ENCODE data around the gene CAMP.

Gene CAMP, protein sequence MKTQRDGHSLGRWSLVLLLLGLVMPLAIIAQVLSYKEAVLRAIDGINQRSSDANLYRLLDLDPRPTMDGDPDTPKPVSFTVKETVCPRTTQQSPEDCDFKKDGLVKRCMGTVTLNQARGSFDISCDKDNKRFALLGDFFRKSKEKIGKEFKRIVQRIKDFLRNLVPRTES

DNA sequence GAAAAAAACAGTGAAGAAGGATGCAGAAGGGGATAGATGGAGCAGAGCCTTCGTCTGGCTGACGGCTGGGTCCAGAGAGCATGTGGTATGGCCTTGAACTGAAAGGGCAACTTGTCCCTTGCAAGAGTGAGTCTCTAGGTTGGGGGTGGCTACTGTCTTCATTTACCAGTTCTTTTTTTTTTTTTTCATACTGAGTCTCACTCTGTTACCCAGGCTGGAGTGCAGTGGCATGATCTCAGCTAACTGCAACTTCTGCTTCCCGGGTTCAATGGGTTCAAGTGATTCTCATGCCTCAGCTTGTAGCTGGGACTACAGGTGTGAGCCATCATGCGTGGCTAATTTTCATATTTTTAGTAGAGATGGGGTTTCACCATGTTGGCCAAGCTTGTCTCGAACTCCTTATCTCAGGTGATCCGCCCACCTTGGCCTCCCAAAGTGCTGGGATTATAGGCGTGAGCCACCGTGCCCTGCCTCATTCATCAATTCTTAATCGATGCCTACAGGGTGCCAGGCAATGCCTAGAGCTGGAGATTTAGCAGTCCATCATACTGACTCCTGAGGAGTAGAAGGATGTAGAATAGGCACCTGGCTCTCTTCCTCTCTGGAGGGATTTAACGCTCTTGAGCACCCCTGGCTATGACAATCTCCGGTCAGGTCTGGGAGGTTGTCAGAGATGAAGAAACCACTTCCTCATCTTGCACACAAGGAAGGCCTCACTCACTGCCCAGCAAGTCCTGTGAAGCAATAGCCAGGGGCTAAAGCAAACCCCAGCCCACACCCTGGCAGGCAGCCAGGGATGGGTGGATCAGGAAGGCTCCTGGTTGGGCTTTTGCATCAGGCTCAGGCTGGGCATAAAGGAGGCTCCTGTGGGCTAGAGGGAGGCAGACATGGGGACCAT, at the start of gene CAMP:
CAMP (plus strand) TSS at position 880 of the 898 bp plus-strand sequence; CDS start at position 897, 17 bp downstream.
- no peak for TF ChIP-seq ZNF274 (IDR thresholded peaks at IDR 0.05; ENCODE audit: low read depth, low read length)
- no peak within 1 kb of the TSS for H3K4me3 ChIP-seq (ENCODE audit: low read length)

DNA sequence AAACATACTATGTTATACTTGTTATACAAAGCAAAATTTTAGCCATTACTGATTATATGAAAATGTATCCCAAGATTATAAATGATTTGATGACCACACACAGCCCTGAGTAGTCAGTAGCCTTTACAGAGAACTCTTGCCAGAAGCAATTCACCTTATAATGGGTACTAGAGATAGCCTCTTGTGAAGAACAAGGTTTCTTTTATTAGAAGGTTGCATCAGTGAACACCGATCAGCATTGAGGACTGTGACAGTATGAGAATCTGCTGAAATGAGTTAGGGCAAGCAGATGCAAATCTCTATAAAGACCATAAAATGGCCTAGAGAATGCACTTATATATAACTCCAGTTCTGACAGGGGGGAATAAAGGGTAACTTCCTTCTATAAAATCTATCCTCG, 45.2 kb upstream of the CAMP start:
- H3K4me3 ChIP-seq (ENCODE audit: low read length) = no peak overlapping the region
- TF ChIP-seq ZNF274 (IDR thresholded peaks at IDR 0.05; ENCODE audit: low read depth, low read length) = no peak

DNA sequence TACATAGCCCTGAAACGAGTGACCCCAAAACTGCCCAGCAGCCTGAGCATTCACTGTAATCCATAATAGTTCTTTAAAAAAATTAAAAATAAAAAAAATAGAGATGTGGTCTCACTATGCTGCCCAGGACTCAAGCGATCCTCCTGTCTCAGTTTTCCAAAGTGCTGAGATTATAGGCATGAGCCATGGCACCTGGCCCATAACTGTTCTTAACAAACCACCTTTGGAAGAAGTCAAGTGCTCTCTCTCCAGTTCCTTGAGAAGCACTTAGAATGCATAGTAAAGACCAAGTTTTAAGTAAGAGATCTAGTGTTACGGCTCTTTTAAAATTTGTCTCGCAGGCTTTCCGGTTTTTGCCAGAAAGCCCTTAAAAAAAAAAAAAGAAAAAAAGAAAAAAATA, 43.3 kb upstream of the CAMP start:
- H3K4me3 ChIP-seq (ENCODE audit: low read length) = no peak overlapping the region
- no peak for TF ChIP-seq ZNF274 (IDR thresholded peaks at IDR 0.05; ENCODE audit: low read depth, low read length)

DNA sequence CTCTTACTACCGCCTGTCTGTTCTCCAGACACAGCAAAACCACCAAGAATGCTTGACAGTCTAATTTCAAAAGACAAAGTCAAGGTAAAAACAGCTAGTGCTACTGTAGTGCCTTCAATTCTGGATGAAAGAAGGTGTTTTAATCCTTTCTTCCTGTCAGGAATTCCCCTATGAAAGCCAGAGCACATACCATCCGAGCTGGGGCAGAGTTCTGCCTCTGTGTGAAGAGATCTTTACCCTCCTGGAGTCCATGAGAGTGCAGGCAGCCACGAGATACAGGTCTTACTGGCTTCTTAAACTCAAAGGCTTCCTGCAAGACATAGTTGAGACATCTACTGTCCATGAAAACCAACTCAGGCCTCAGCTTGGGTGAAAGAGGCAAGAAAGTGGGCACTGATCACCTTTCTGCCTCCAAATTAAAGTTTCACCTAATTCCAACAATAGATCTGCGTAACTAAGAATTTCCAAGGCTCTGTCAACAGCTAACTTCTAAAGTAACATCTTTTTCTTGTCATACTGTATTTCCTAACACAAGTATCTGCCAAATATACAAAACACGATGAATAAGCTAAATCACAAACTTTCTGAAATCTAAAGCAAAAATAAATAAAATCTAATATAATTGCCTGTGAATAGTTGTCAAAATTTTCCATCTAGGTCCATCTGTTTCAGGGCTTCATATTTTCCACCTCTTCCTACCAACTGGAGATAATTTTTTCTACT, 42.6 kb upstream of the CAMP start:
- no peak overlapping the region for H3K4me3 ChIP-seq (ENCODE audit: low read length)
- TF ChIP-seq ZNF274 (IDR thresholded peaks at IDR 0.05; ENCODE audit: low read depth, low read length) = no peak

DNA sequence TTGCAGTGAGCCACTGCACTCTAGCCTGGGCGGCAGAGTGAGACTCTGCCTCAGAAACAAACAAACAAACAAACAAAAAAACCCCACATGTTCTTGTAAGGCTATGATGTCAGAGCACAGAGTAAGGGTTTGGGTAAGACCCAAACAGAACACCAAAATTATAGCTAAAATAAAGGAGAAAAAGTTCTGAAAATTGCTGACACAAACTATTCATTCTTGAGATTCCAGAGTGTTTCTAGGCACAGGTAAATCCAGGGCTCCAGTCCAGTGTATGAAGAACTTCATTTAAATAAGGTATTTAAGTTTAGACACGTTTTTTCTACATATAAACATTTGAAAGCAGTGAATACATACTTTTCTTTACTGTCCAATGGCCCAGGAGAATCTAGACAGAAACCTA, 39.0 kb upstream of the CAMP start:
- TF ChIP-seq ZNF274 (IDR thresholded peaks at IDR 0.05; ENCODE audit: low read depth, low read length) = no peak
- no peak overlapping the region for H3K4me3 ChIP-seq (ENCODE audit: low read length)

DNA sequence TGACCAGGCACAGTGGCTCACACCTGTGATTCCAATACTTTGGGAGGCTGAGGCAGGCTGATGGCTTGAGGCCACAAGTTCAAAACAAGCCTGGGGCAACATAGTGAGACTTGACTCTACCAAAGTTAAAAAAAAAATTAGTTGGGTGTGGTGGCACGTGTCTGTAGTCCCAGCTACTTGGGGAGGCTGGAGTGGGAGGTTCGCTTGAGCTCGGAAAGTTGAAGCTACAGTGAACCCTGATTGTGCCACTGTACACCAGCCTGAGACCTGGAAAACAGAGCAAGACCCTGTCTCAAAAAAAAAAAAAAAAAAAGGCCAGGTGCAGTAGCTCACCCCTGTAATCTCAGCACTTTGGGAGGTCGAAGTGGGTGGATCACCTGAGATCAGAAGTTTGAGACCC, 38.2 kb upstream of the CAMP start:
- TF ChIP-seq ZNF274 (IDR thresholded peaks at IDR 0.05; ENCODE audit: low read depth, low read length) = no peak
- H3K4me3 ChIP-seq (ENCODE audit: low read length) = no peak overlapping the region

DNA sequence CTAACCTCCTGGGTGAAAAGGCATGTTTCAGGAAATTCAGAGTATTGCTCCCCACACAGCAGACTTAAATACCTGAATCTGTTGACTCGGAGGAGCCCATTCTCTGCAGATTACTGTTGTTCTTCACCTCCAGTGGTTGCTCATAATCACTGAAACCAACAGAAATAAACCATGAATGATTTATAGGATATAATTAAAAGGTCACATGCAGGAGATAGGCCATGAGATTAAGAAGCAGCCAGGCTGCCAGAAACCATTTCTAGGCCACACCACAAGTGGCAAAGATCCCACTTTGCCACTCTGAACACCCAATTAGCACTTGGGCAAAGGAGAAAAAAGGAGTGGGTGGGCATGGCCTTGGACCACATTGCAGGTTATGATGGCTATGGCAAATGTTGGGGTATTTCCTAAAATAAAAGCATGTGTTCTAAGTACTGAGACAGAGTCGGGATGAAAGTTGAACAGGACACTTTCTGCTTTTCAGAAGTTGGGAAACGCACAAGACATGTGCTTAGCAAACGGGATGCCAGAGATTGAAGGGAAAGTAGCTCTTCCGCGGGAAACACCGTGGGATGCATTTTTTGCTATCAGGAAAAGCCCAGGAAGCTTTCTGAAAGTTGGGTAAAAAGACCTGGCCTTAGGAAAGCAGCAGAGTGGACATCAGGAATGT, 36.5 kb upstream of the CAMP start:
- no peak for TF ChIP-seq ZNF274 (IDR thresholded peaks at IDR 0.05; ENCODE audit: low read depth, low read length)
- peak overlapping the region; percentile 100 for H3K4me3 ChIP-seq (ENCODE audit: low read length)

DNA sequence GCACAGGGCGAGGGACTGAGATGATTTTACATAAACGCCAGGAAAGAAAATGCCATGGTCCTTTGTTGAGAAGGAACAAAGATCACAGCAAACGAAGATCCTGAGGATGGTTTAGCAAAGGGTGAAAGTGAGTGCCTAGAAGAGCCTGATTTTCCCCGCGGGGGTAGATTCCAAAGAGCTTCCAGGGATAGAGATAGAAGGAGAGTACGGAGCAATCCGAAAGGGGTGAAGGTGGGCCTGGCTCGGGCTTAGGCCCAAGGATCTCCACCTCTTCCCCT, 36.1 kb upstream of the CAMP start:
- no peak for TF ChIP-seq ZNF274 (IDR thresholded peaks at IDR 0.05; ENCODE audit: low read depth, low read length)
- H3K4me3 ChIP-seq (ENCODE audit: low read length) = peak overlapping the region; percentile 100

DNA sequence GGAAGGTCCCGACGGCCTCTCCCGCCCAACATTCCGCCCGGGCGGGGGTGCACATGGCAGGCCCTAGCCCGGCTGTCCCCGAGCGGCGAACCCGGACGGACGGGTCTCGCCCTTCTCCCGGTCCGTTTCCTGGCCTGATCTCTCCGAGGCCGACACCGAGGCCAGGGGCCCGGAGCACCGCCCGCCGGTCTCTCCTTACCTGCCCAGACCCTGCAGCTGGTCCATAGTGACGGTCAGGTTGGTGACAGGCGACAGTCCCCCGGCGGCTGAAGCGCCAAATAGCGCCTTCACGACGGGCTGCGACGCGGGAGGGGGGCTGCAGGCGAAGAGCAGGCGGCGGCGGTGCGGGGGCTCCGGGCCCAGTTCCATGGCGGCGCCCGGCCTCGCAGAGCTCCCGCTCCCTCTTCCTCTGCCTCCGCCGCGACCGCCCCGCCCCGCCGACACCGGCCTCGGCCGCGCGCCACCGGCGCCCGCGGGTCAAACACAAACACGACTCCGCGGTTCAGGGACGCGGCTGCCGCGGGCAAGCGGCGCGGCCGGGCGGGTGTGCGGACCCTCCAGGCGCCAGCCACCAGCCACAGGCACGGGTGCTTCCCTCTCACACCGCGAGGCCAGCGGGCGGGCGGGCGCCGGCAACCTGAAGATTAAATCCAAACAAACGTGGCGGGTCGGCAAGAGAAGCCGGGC, 35.6 kb upstream of the CAMP start:
- no peak for TF ChIP-seq ZNF274 (IDR thresholded peaks at IDR 0.05; ENCODE audit: low read depth, low read length)
- H3K4me3 ChIP-seq (ENCODE audit: low read length) = peak overlapping the region; percentile 100

DNA sequence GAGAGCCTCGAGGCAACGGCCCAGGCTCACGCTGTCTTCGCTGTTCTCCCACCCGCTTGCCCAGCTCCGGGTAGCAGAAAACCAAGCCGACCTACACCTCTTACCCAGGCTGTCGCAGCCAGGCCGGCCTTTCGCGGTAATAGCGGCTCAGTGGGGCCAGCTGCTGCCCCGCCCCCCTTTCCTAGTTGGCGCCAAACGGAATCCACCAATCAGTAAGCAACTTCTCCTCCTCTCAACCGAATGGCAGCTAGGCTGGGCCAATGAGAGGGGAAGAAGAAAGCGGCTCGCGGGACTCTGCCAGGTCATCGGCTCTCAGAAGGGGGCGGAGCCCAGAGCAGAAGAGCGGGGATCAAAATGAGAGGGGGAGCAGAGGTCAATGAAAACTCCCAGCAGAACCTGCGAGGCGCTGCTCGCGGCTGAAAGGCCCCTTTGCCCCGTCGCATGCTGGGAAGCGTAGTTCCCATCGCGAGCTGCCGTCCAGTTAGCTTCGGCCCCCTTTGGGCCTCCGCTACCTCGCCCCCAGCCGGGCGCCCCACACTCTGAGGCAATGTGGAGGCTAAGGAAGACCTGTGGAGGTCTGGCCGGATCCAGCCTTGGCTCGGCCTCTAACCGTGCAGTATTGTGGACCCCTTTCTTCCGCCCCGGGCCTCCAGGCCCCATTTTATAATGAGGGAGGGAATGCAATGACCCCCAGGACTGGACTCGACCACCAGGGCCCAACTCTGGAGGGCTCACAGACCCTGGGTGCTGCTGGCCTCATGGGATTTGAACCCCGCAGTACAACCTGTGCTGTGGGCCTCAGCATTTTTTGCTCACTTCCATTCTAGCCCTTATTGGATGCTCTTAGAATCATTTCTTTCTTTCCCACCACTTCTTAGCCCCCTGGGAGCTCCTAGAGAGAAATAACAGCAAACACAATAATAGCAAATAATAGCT, 34.8 kb upstream of the CAMP start, which contains the start of gene CDC25A:
CDC25A (minus strand) TSS at position 152 of the 936 bp plus-strand sequence. CDS start 470 bp downstream, outside the sequence.
- no peak for TF ChIP-seq ZNF274 (IDR thresholded peaks at IDR 0.05; ENCODE audit: low read depth, low read length)
- H3K4me3 ChIP-seq (ENCODE audit: low read length) = peak within 1 kb of the TSS; percentile 100

DNA sequence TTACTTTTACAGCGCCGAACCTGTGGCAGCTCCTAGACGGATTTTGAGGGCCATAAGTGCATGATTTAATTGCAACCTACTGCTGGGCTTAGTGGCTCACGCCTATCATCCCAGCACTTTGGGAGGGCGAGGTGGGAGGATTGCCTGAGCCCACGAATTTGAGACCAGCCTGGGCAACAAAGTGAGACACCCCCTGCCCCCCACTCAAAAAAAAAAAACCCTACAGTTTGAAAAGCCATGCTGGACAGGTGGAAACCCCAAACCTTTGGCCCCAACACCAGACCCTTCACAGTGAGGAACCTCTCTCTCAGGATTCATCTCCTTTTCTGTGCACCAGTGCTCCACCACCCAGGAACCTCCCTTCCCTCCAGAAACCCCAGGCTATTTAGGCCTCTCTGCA, 34.0 kb upstream of the CAMP start:
- no peak overlapping the region for H3K4me3 ChIP-seq (ENCODE audit: low read length)
- no peak for TF ChIP-seq ZNF274 (IDR thresholded peaks at IDR 0.05; ENCODE audit: low read depth, low read length)

DNA sequence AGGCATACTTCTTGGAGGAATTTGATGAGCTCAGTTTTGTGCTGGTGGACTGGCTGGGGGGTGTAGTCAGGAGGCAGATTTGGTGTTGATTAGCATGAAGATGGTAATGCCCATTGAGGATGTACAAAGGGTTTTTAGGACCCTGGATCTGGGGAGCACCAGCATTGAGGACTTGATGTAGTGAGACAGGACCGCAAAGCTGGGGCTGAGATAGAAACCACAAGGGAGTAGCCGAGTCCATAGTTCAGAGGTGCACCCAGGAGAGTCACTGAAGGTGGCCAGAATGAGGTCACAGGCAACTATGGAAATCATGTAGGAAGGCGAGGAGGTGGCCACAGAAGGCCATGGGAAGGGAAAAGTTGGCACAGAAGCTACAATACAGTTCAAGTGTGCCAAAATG, 32.4 kb upstream of the CAMP start:
- no peak for TF ChIP-seq ZNF274 (IDR thresholded peaks at IDR 0.05; ENCODE audit: low read depth, low read length)
- H3K4me3 ChIP-seq (ENCODE audit: low read length) = no peak overlapping the region
